ENCODE measurements around the gene RDH5. TPM values are rescaled to one million over a fixed set of nuclear protein-coding genes. Genes with fewer than 3 reads are reported as not detected.

Gene RDH5
- total RNA-seq, 2 donors from 2014 or later: 12.9 to 13.8 TPM

- Mint-ChIP-seq H3K27ac (no peak overlapping the region), H3K4me1 (peaks cover 4% of the 10 kb centered on the region), H3K36me3 (ENCODE audit: low read depth) (no peaks in the 10 kb centered on the region), H3K27me3 (peaks cover 14% of the 10 kb centered on the region), H3K4me3 (no peak overlapping the region)
- no peak for ATAC-seq
- no peaks in the 10 kb centered on the region for H3K9me3 ChIP-seq (ENCODE audit: control insufficient read depth, low read length, poor library complexity, severe bottlenecking)
- no peak for DNase-seq
These were observed 20.6 kb upstream of the RDH5 start for GRCh38 chr12:55699471-55700055.

- no peaks in the 10 kb centered on the region for H3K36me3 Mint-ChIP-seq (ENCODE audit: low read depth)
- H3K4me3 Mint-ChIP-seq: no peak overlapping the region
- DNase-seq: no peak
- H3K27ac Mint-ChIP-seq: no peak overlapping the region
- no peaks in the 10 kb centered on the region for H3K9me3 ChIP-seq (ENCODE audit: control insufficient read depth, low read length, poor library complexity, severe bottlenecking)
- peaks cover 4% of the 10 kb centered on the region for H3K4me1 Mint-ChIP-seq
- ATAC-seq: no peak
- H3K27me3 Mint-ChIP-seq: peaks cover 14% of the 10 kb centered on the region
These were observed 19.8 kb upstream of the RDH5 start for GRCh38 chr12:55700255-55701018.

GRCh38 chr12:55702861-55703260 is 17.3 kb upstream of the RDH5 start:
- ATAC-seq: no peak
- H3K27ac Mint-ChIP-seq: no peak overlapping the region
- no peak for DNase-seq
- H3K27me3 Mint-ChIP-seq: peaks cover 11% of the 10 kb centered on the region
- no peaks in the 10 kb centered on the region for H3K9me3 ChIP-seq (ENCODE audit: control insufficient read depth, low read length, poor library complexity, severe bottlenecking)
- H3K4me1 Mint-ChIP-seq: peaks cover 12% of the 10 kb centered on the region
- no peak overlapping the region for H3K4me3 Mint-ChIP-seq
- no peaks in the 10 kb centered on the region for H3K36me3 Mint-ChIP-seq (ENCODE audit: low read depth)

GRCh38 chr12:55703288-55703687 is 16.9 kb upstream of the RDH5 start:
- Mint-ChIP-seq H3K4me1 (peaks cover 16% of the 10 kb centered on the region), H3K4me3 (no peak overlapping the region), H3K27me3 (peaks cover 13% of the 10 kb centered on the region), H3K36me3 (ENCODE audit: low read depth) (peaks cover 3% of the 10 kb centered on the region), H3K27ac (no peak overlapping the region)
- DNase-seq: no peak
- ATAC-seq: no peak
- H3K9me3 ChIP-seq (ENCODE audit: control insufficient read depth, low read length, poor library complexity, severe bottlenecking): no peaks in the 10 kb centered on the region

GRCh38 chr12:55703901-55704761 is 16.1 kb upstream of the RDH5 start:
- peaks cover 8% of the 10 kb centered on the region for H3K36me3 Mint-ChIP-seq (ENCODE audit: low read depth)
- no peak overlapping the region for H3K4me3 Mint-ChIP-seq
- DNase-seq (no peak), ATAC-seq (no peak)
- no peak overlapping the region for H3K27ac Mint-ChIP-seq
- no peaks in the 10 kb centered on the region for H3K9me3 ChIP-seq (ENCODE audit: control insufficient read depth, low read length, poor library complexity, severe bottlenecking)
- H3K27me3 Mint-ChIP-seq: peaks cover 21% of the 10 kb centered on the region
- peaks cover 24% of the 10 kb centered on the region for H3K4me1 Mint-ChIP-seq

GRCh38 chr12:55704824-55705718 is 15.1 kb upstream of the RDH5 start:
- DNase-seq (no peak), ATAC-seq (no peak)
- no peaks in the 10 kb centered on the region for H3K9me3 ChIP-seq (ENCODE audit: control insufficient read depth, low read length, poor library complexity, severe bottlenecking)
- H3K27me3 Mint-ChIP-seq: peaks cover 29% of the 10 kb centered on the region
- no peak overlapping the region for H3K27ac Mint-ChIP-seq
- H3K36me3 Mint-ChIP-seq (ENCODE audit: low read depth): peaks cover 9% of the 10 kb centered on the region
- H3K4me1 Mint-ChIP-seq: peaks cover 26% of the 10 kb centered on the region
- H3K4me3 Mint-ChIP-seq: no peak overlapping the region

- H3K27ac Mint-ChIP-seq: no peak overlapping the region
- H3K4me1 Mint-ChIP-seq: peaks cover 25% of the 10 kb centered on the region
- peaks cover 29% of the 10 kb centered on the region for H3K27me3 Mint-ChIP-seq
- peaks cover 9% of the 10 kb centered on the region for H3K36me3 Mint-ChIP-seq (ENCODE audit: low read depth)
- ATAC-seq (peak; percentile 45), DNase-seq (no peak)
- H3K4me3 Mint-ChIP-seq: peak overlapping the region; percentile 39
- no peaks in the 10 kb centered on the region for H3K9me3 ChIP-seq (ENCODE audit: control insufficient read depth, low read length, poor library complexity, severe bottlenecking)
These were observed 14.3 kb upstream of the RDH5 start for GRCh38 chr12:55705782-55706402.

- no peak for DNase-seq
- Mint-ChIP-seq H3K27ac (peak overlapping the region; percentile 27), H3K4me3 (peak overlapping the region; percentile 92), H3K36me3 (ENCODE audit: low read depth) (peaks cover 9% of the 10 kb centered on the region), H3K27me3 (peaks cover 29% of the 10 kb centered on the region), H3K4me1 (peaks cover 23% of the 10 kb centered on the region)
- no peaks in the 10 kb centered on the region for H3K9me3 ChIP-seq (ENCODE audit: control insufficient read depth, low read length, poor library complexity, severe bottlenecking)
- ATAC-seq: no peak
These were observed 13.5 kb upstream of the RDH5 start for GRCh38 chr12:55706568-55707218.

GRCh38 chr12:55707219-55707671 is 12.9 kb upstream of the RDH5 start:
- peaks cover 25% of the 10 kb centered on the region for H3K4me1 Mint-ChIP-seq
- peak overlapping the region; percentile 92 for H3K4me3 Mint-ChIP-seq
- no peaks in the 10 kb centered on the region for H3K9me3 ChIP-seq (ENCODE audit: control insufficient read depth, low read length, poor library complexity, severe bottlenecking)
- H3K27ac Mint-ChIP-seq: peak overlapping the region; percentile 27
- H3K36me3 Mint-ChIP-seq (ENCODE audit: low read depth): peaks cover 9% of the 10 kb centered on the region
- ATAC-seq (no peak), DNase-seq (no peak)
- peaks cover 29% of the 10 kb centered on the region for H3K27me3 Mint-ChIP-seq

- no peaks in the 10 kb centered on the region for H3K9me3 ChIP-seq (ENCODE audit: control insufficient read depth, low read length, poor library complexity, severe bottlenecking)
- Mint-ChIP-seq H3K27me3 (peaks cover 29% of the 10 kb centered on the region), H3K4me3 (peak within 1 kb of the TSS; percentile 92), H3K27ac (peak within 1 kb of the TSS; percentile 79), H3K4me1 (peaks cover 25% of the 10 kb centered on the region), H3K36me3 (ENCODE audit: low read depth) (peaks cover 9% of the 10 kb centered on the region)
- ATAC-seq (peak; percentile 79), DNase-seq (peak; percentile 38 to 66 (median 62))
These were observed 12.1 kb upstream of the RDH5 start, which contains the start of gene ITGA7 for GRCh38 chr12:55707841-55708694. Gene ITGA7 (minus strand): TSS chr12:55707904. CDS start chr12:55707682, 222 bp downstream.

- H3K9me3 ChIP-seq (ENCODE audit: control insufficient read depth, low read length, poor library complexity, severe bottlenecking): no peaks in the 10 kb centered on the region
- H3K4me1 Mint-ChIP-seq: peaks cover 27% of the 10 kb centered on the region
- no peak for DNase-seq
- peaks cover 29% of the 10 kb centered on the region for H3K27me3 Mint-ChIP-seq
- H3K4me3 Mint-ChIP-seq: peak overlapping the region; percentile 92
- H3K36me3 Mint-ChIP-seq (ENCODE audit: low read depth): peaks cover 9% of the 10 kb centered on the region
- H3K27ac Mint-ChIP-seq: peak overlapping the region; percentile 79
- ATAC-seq: no peak
These were observed 11.4 kb upstream of the RDH5 start for GRCh38 chr12:55708695-55709233.

Measured in T-helper 17 cell (primary cell).